Progenitor cell of endocrine pancreas (in vitro differentiated cells): Measurements from ENCODE around the gene REST. TPM values are rescaled to one million over a fixed set of nuclear protein-coding genes. Genes with fewer than 3 reads are reported as not detected.

Experiments used
- DNase-seq: peaks from one replicate; pipeline ENCODE4 v3.0.0; 2021; ENCODE audit warnings: low spot score; ENCODE audit not compliant: unreplicated experiment
- H3K27ac Mint-ChIP-seq: 2 replicates; pipeline ENCODE4 v1.8.0; 2021; ENCODE audit warnings: mild to moderate bottlenecking, moderate library complexity, mixed read lengths
- H3K27me3 Mint-ChIP-seq: 2 replicates; pipeline ENCODE4 v1.8.0; 2021; ENCODE audit warnings: mixed read lengths
- H3K36me3 Mint-ChIP-seq: 2 replicates; pipeline ENCODE4 v1.8.0; 2022; ENCODE audit warnings: mixed read lengths; ENCODE audit not compliant: insufficient read depth
- H3K4me1 Mint-ChIP-seq: 2 replicates; pipeline ENCODE4 v1.8.0; 2021; ENCODE audit warnings: low read depth, mixed read lengths
- H3K4me3 Mint-ChIP-seq: 2 replicates; pipeline ENCODE4 v1.8.0; 2021; ENCODE audit warnings: low read depth, mild to moderate bottlenecking, moderate library complexity, mixed read lengths
- H3K9me3 Mint-ChIP-seq: 2 replicates; pipeline ENCODE4 v1.8.0; 2021; ENCODE audit warnings: low read depth, mixed read lengths
- CTCF ChIP-seq: fragments of 200-600 bp; sonication (generic); IDR thresholded peaks from one replicate; pipeline ENCODE4 v1.5.0; 2021; ENCODE audit warnings: antibody characterized with exemption, mild to moderate bottlenecking; ENCODE audit not compliant: unreplicated experiment
- total RNA-seq: library from RNA; stranded (reverse); gene quantifications from 2 replicates; pipeline ENCODE4 v1.2.1, GENCODE V29; 2021

The REST gene
- total RNA-seq, 1 donor from 2014 or later = 95.7 TPM

GRCh38 chr4:56870946-56871345, 36.8 kb upstream of the REST start:
- H3K36me3 Mint-ChIP-seq = no peaks in the 10 kb centered on the region
- peaks cover 3% of the 10 kb centered on the region for H3K4me1 Mint-ChIP-seq
- H3K27me3 Mint-ChIP-seq = no peaks in the 10 kb centered on the region
- H3K4me3 Mint-ChIP-seq = no peak overlapping the region
- H3K27ac Mint-ChIP-seq = no peak overlapping the region
- DNase-seq = no peak
- no peak for TF ChIP-seq CTCF
- no peaks in the 10 kb centered on the region for H3K9me3 Mint-ChIP-seq

- Mint-ChIP-seq H3K36me3 (no peaks in the 10 kb centered on the region), H3K27ac (no peak overlapping the region), H3K4me3 (no peak overlapping the region), H3K4me1 (peaks cover 3% of the 10 kb centered on the region), H3K27me3 (no peaks in the 10 kb centered on the region), H3K9me3 (no peaks in the 10 kb centered on the region)
- TF ChIP-seq CTCF = no peak
- no peak for DNase-seq
Observed at GRCh38 chr4:56871371-56871866, 36.3 kb upstream of the REST start.

GRCh38 chr4:56874166-56874565, 33.5 kb upstream of the REST start:
- peaks cover 3% of the 10 kb centered on the region for H3K4me1 Mint-ChIP-seq
- H3K27ac Mint-ChIP-seq = no peak overlapping the region
- H3K4me3 Mint-ChIP-seq = no peak overlapping the region
- H3K27me3 Mint-ChIP-seq = no peaks in the 10 kb centered on the region
- no peak for TF ChIP-seq CTCF
- DNase-seq = no peak
- H3K36me3 Mint-ChIP-seq = no peaks in the 10 kb centered on the region
- H3K9me3 Mint-ChIP-seq = no peaks in the 10 kb centered on the region

GRCh38 chr4:56874923-56875322, 32.8 kb upstream of the REST start:
- H3K36me3 Mint-ChIP-seq = no peaks in the 10 kb centered on the region
- H3K27me3 Mint-ChIP-seq = no peaks in the 10 kb centered on the region
- H3K4me3 Mint-ChIP-seq = no peak overlapping the region
- no peaks in the 10 kb centered on the region for H3K9me3 Mint-ChIP-seq
- TF ChIP-seq CTCF = no peak
- H3K4me1 Mint-ChIP-seq = peaks cover 3% of the 10 kb centered on the region
- no peak for DNase-seq
- no peak overlapping the region for H3K27ac Mint-ChIP-seq

- no peaks in the 10 kb centered on the region for H3K9me3 Mint-ChIP-seq
- no peak for DNase-seq
- H3K36me3 Mint-ChIP-seq = no peaks in the 10 kb centered on the region
- TF ChIP-seq CTCF = no peak
- peaks cover 3% of the 10 kb centered on the region for H3K4me1 Mint-ChIP-seq
- H3K27me3 Mint-ChIP-seq = no peaks in the 10 kb centered on the region
- no peak overlapping the region for H3K27ac Mint-ChIP-seq
- H3K4me3 Mint-ChIP-seq = no peak overlapping the region
Observed at GRCh38 chr4:56876264-56876663, 31.4 kb upstream of the REST start.
